ENCODE results near the gene STX3.

- TF ChIP-seq EZH2phosphoT487 (IDR thresholded peaks at IDR 0.05; ENCODE audit: low read depth), result no peak
- TF ChIP-seq CTCF (IDR thresholded peaks at IDR 0.05; ENCODE audit: low read depth, low read length), result no peak
These were observed 48.5 kb upstream of the STX3 start for GRCh38 chr11:59706518-59707285.

Data from OCI-LY3 (cell line).